Measurements from ENCODE around the gene NPHP4. TPM values are rescaled to one million over a fixed set of nuclear protein-coding genes. Genes with fewer than 3 reads are reported as not detected.

NPHP4 gene
- polyA plus RNA-seq, 3 donors = 0.39 to 13.7 (median 1.2) TPM

DNA sequence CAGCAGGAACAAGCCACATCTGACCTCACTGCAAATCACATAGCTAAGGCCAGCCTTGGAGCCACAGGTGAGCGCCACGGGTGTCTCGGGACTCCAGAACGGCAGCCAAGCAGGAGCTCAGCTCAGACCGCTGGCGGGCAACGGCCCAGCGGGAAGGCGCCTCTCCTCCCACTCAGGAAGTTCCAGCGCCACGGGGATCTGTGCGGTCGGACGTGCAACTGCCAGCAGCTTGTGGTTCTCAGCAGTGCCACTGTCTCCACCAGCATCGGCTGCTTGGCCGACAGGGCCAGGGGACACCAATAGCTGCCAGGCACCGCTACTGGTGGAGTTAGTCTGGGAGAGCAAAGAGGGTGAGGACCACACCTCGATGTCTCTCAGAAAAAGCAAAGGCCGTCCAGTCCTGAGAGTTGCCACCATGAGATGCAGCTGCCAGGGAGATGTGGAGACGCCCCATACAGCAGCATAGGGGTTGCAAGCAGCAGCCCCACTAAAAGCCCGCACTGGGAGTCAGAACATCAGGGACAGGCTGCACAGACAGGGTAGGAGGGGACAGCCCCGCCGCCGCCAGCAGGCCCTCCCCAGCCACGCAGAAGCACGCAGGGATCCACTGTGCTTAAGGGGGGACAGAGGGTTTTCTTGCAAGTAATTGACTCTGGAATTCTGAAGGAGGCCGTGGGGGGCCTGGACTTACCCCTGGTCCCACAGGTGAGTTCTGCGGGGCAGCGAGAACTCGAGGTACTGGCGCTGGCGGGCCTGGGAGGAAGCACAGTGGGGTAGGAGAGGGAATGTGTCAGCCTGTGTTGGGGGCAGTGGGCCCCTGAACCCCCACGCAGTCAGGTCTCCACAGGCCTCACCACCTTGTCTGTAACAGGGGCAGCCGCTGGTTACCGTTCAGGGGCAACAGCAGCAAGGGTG is 83.5 kb downstream of the NPHP4 start:
- DNase-seq = no peak
- Histone ChIP-seq H4K20me1 (ENCODE audit: insufficient read depth, low read length) (no peaks in the 10 kb centered on the region), H2AFZ (ENCODE audit: insufficient read depth, low read depth, low read length, poor library complexity, severe bottlenecking) (no peak overlapping the region), H3K27me3 (ENCODE audit: control insufficient read depth in 2 of 2, insufficient read depth in 2 of 2, low read length in 2 of 2) (no peaks in the 10 kb centered on the region), H3K9ac (ENCODE audit: insufficient read depth, low read length, poor library complexity, severe bottlenecking) (no peak overlapping the region), H3K4me1 (ENCODE audit: control insufficient read depth in 1 of 2, insufficient read depth in 2 of 2, low read length in 2 of 2) (no peaks in the 10 kb centered on the region), H3K36me3 (replicated peaks in 1 of 2; ENCODE audit: control insufficient read depth in 1 of 2, insufficient read depth in 2 of 2, low read length in 2 of 2) (peaks cover 5 to 14% of the 10 kb centered on the region in 2 donors), H3K9me3 (replicated peaks in 1 of 2; ENCODE audit: control insufficient read depth in 1 of 2, insufficient read depth in 1 of 2, low read length in 2 of 2) (no peaks in the 10 kb centered on the region), H3K4me2 (replicated peaks; ENCODE audit: extremely low read depth, low read length, poor library complexity, severe bottlenecking) (no peak overlapping the region), H3K4me3 (replicated peaks in 1 of 3; ENCODE audit: low read depth in 2 of 3, low read length in 3 of 3) (no peak overlapping the region), H3K79me2 (ENCODE audit: insufficient read depth, low read length) (no peaks in the 10 kb centered on the region), H3K27ac (ENCODE audit: low read depth in 1 of 2, low read length in 2 of 2) (no peak overlapping the region)
- Mint-ChIP-seq H3K36me3 (peaks cover 11 to 24% of the 10 kb centered on the region in 2 donors), H3K4me1 (no peaks in the 10 kb centered on the region), H3K4me3 (no peak overlapping the region), H3K9me3 (peaks cover 0 to 1% (median 0%) of the 10 kb centered on the region in 7 donors), H3K27ac (no peak overlapping the region), H3K27me3 (ENCODE audit: low read depth in 3 of 3) (no peaks in the 10 kb centered on the region)
- intact Hi-C loops (cut with micrococcal nuclease) = no loop called here
- WGBS (ENCODE audit: insufficient coverage) = 97% methylated on average over 31 of the region's 35 CpGs
- TF ChIP-seq, protein P1, sequence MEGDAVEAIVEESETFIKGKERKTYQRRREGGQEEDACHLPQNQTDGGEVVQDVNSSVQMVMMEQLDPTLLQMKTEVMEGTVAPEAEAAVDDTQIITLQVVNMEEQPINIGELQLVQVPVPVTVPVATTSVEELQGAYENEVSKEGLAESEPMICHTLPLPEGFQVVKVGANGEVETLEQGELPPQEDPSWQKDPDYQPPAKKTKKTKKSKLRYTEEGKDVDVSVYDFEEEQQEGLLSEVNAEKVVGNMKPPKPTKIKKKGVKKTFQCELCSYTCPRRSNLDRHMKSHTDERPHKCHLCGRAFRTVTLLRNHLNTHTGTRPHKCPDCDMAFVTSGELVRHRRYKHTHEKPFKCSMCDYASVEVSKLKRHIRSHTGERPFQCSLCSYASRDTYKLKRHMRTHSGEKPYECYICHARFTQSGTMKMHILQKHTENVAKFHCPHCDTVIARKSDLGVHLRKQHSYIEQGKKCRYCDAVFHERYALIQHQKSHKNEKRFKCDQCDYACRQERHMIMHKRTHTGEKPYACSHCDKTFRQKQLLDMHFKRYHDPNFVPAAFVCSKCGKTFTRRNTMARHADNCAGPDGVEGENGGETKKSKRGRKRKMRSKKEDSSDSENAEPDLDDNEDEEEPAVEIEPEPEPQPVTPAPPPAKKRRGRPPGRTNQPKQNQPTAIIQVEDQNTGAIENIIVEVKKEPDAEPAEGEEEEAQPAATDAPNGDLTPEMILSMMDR (IDR thresholded peaks at IDR 0.05) = no peak

DNA sequence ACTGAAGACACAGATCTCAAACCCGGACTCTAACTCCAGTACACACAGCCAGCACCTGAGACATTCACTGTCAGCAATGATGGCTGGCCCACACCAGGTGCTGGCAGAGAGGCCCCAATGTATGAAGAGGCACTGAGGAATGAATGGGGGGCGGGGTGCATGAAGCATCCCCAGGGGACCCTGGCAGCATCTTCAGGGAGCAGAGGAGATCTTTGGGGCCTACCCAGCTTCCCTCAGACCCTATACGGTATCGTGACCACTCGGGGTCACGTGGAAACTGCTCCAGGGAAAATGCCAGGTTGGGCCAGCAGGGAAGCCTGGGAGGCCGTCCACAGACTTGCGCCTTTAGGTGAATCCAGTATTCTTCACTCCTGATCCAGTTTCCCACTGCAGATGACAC is 84.3 kb downstream of the NPHP4 start:
- Mint-ChIP-seq H3K27me3 (ENCODE audit: low read depth in 3 of 3) (no peaks in the 10 kb centered on the region), H3K27ac (no peak overlapping the region), H3K9me3 (peaks cover 0 to 1% (median 0%) of the 10 kb centered on the region in 7 donors), H3K36me3 (peaks cover 19 to 28% of the 10 kb centered on the region in 2 donors), H3K4me1 (no peaks in the 10 kb centered on the region), H3K4me3 (no peak overlapping the region)
- Histone ChIP-seq H3K4me2 (replicated peaks; ENCODE audit: extremely low read depth, low read length, poor library complexity, severe bottlenecking) (no peak overlapping the region), H3K36me3 (replicated peaks in 1 of 2; ENCODE audit: control insufficient read depth in 1 of 2, insufficient read depth in 2 of 2, low read length in 2 of 2) (peaks cover 5 to 21% of the 10 kb centered on the region in 2 donors), H2AFZ (ENCODE audit: insufficient read depth, low read depth, low read length, poor library complexity, severe bottlenecking) (no peak overlapping the region), H3K4me3 (replicated peaks in 1 of 3; ENCODE audit: low read depth in 2 of 3, low read length in 3 of 3) (no peak overlapping the region), H3K27ac (ENCODE audit: low read depth in 1 of 2, low read length in 2 of 2) (no peak overlapping the region), H3K79me2 (ENCODE audit: insufficient read depth, low read length) (no peaks in the 10 kb centered on the region), H3K9ac (ENCODE audit: insufficient read depth, low read length, poor library complexity, severe bottlenecking) (no peak overlapping the region), H3K4me1 (ENCODE audit: control insufficient read depth in 1 of 2, insufficient read depth in 2 of 2, low read length in 2 of 2) (no peaks in the 10 kb centered on the region), H4K20me1 (ENCODE audit: insufficient read depth, low read length) (no peaks in the 10 kb centered on the region), H3K9me3 (replicated peaks in 1 of 2; ENCODE audit: control insufficient read depth in 1 of 2, insufficient read depth in 1 of 2, low read length in 2 of 2) (no peaks in the 10 kb centered on the region), H3K27me3 (ENCODE audit: control insufficient read depth in 2 of 2, insufficient read depth in 2 of 2, low read length in 2 of 2) (no peaks in the 10 kb centered on the region)
- DNase-seq = no peak
- intact Hi-C loops (cut with micrococcal nuclease) = no loop called here
- 96% methylated on average over 8 of the region's 8 CpGs for WGBS (ENCODE audit: insufficient coverage)
- TF ChIP-seq, protein P1 (IDR thresholded peaks at IDR 0.05) = no peak
